ENCODE data around the gene GPR173.

GPR173 gene

DNA sequence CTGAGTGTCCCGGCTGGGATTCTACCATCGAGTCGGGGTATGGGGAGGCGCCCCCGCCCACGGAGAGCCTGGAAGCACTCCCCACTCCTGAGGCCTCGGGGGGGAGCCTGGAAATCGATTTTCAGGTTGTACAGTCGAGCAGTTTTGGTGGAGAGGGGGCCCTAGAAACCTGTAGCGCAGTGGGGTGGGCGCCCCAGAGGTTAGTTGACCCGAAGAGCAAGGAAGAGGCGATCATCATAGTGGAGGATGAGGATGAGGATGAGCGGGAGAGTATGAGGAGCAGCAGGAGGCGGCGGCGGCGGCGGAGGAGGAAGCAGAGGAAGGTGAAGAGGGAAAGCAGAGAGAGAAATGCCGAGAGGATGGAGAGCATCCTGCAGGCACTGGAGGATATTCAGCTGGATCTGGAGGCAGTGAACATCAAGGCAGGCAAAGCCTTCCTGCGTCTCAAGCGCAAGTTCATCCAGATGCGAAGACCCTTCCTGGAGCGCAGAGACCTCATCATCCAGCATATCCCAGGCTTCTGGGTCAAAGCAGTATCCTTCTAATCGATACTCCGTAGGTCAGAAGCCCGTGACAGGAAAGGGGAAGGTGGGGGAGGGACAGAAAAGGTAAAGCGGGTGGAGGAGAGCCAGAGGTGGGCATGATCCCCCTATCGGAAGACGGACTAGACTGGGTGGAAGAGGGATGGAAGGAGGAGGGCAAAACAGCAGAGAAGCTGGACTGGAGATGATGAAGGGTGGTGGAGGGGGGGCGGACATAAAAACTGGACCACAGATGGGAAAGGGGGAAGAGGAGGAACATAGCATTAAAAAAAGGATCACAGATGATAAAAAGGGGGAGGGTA, 34.4 kb downstream of the GPR173 start:
- Histone ChIP-seq H3K36me3 (ENCODE audit: control insufficient read depth in 2 of 2, insufficient read depth in 1 of 2, low read length in 2 of 2) (peaks cover 15 to 45% of the 10 kb centered on the region in 2 experiments), H3K4me3 (ENCODE audit: low read depth, low read length) (peak overlapping the region; percentile 69), H3K27ac (ENCODE audit: extremely low read depth, low read depth, low read length) (peak overlapping the region; percentile 70), H3K4me1 (ENCODE audit: control insufficient read depth, insufficient read depth, low read length) (peaks cover 3% of the 10 kb centered on the region; the same call in 1 of the 2 replicates), H3K9me3 (ENCODE audit: control insufficient read depth, insufficient read depth, low read depth, low read length) (no peaks in the 10 kb centered on the region)
- POLR2A ChIA-PET = interaction anchor here (0.5 to 1.7 kb wide), 14 partner anchors 10 to 198 kb away, joined by 3 to 44 read pairs (median 4); partner anchors contain the start of genes IQSEC2, KANTR and KDM5C
- CTCF ChIA-PET = interaction anchor here (0.8 to 0.9 kb wide), 2 partner anchors 10 to 11 kb away, joined by 3 to 5 read pairs; no protein-coding TSS in a partner anchor
- peak; percentile 74 for TF ChIP-seq PRDM10 (tag by site-specific recombination; IDR thresholded peaks at IDR 0.05)
- TF ChIP-seq, protein P1, sequence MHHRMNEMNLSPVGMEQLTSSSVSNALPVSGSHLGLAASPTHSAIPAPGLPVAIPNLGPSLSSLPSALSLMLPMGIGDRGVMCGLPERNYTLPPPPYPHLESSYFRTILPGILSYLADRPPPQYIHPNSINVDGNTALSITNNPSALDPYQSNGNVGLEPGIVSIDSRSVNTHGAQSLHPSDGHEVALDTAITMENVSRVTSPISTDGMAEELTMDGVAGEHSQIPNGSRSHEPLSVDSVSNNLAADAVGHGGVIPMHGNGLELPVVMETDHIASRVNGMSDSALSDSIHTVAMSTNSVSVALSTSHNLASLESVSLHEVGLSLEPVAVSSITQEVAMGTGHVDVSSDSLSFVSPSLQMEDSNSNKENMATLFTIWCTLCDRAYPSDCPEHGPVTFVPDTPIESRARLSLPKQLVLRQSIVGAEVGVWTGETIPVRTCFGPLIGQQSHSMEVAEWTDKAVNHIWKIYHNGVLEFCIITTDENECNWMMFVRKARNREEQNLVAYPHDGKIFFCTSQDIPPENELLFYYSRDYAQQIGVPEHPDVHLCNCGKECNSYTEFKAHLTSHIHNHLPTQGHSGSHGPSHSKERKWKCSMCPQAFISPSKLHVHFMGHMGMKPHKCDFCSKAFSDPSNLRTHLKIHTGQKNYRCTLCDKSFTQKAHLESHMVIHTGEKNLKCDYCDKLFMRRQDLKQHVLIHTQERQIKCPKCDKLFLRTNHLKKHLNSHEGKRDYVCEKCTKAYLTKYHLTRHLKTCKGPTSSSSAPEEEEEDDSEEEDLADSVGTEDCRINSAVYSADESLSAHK (tag by site-specific recombination; IDR thresholded peaks at IDR 0.05) = peak; percentile 73
- TF ChIP-seq, protein P2, sequence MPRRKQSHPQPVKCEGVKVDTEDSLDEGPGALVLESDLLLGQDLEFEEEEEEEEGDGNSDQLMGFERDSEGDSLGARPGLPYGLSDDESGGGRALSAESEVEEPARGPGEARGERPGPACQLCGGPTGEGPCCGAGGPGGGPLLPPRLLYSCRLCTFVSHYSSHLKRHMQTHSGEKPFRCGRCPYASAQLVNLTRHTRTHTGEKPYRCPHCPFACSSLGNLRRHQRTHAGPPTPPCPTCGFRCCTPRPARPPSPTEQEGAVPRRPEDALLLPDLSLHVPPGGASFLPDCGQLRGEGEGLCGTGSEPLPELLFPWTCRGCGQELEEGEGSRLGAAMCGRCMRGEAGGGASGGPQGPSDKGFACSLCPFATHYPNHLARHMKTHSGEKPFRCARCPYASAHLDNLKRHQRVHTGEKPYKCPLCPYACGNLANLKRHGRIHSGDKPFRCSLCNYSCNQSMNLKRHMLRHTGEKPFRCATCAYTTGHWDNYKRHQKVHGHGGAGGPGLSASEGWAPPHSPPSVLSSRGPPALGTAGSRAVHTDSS (tag by site-specific recombination; IDR thresholded peaks at IDR 0.05) = peak; percentile 80
- 0 out of 2 replicates have a peak, but pooled peaks have one; percentile 32 for TF ChIP-seq SALL2 (tag by site-specific recombination; IDR thresholded peaks at IDR 0.05; ENCODE audit: borderline replicate concordance)
- peak; percentile 51; the same call in 1 of the 2 replicates for TF ChIP-seq ZFHX2 (tag by site-specific recombination; conservative IDR thresholded peaks at IDR 0.05)
- TF ChIP-seq, protein P3, sequence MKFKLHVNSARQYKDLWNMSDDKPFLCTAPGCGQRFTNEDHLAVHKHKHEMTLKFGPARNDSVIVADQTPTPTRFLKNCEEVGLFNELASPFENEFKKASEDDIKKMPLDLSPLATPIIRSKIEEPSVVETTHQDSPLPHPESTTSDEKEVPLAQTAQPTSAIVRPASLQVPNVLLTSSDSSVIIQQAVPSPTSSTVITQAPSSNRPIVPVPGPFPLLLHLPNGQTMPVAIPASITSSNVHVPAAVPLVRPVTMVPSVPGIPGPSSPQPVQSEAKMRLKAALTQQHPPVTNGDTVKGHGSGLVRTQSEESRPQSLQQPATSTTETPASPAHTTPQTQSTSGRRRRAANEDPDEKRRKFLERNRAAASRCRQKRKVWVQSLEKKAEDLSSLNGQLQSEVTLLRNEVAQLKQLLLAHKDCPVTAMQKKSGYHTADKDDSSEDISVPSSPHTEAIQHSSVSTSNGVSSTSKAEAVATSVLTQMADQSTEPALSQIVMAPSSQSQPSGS (tag by site-specific recombination; IDR thresholded peaks at IDR 0.05; ENCODE audit: low read depth) = no peak
- TF ChIP-seq ZNF366 (tag by site-specific recombination; conservative IDR thresholded peaks at IDR 0.05) = peak; percentile 61; the same call in 1 of the 2 replicates
- TF ChIP-seq RBAK (tag by site-specific recombination; IDR thresholded peaks at IDR 0.05) = peak; percentile 19; the same call in 1 of the 2 replicates
- 0 out of 2 replicates have a peak, but pooled peaks have one; percentile 3 for TF ChIP-seq ZFP3 (tag by site-specific recombination; IDR thresholded peaks at IDR 0.05; ENCODE audit: low read depth)
- no peak for TF ChIP-seq ZNF600 (tag by site-specific recombination; IDR thresholded peaks at IDR 0.05)
- no peak for TF ChIP-seq ZNF768 (tag by site-specific recombination; IDR thresholded peaks at IDR 0.05)
- 0 out of 2 replicates have a peak, but pooled peaks have one; percentile 18 for TF ChIP-seq SP3 (tag by site-specific recombination; IDR thresholded peaks at IDR 0.05)
- TF ChIP-seq ZBTB17 (tag by site-specific recombination; IDR thresholded peaks at IDR 0.05) = peak; percentile 43; the same call in 1 of the 2 replicates
- TF ChIP-seq SP2 (tag by site-specific recombination; IDR thresholded peaks at IDR 0.05) = peak; percentile 67
- TF ChIP-seq PRDM1 (tag by site-specific recombination; IDR thresholded peaks at IDR 0.05) = peak; percentile 81
- TF ChIP-seq, protein P4, sequence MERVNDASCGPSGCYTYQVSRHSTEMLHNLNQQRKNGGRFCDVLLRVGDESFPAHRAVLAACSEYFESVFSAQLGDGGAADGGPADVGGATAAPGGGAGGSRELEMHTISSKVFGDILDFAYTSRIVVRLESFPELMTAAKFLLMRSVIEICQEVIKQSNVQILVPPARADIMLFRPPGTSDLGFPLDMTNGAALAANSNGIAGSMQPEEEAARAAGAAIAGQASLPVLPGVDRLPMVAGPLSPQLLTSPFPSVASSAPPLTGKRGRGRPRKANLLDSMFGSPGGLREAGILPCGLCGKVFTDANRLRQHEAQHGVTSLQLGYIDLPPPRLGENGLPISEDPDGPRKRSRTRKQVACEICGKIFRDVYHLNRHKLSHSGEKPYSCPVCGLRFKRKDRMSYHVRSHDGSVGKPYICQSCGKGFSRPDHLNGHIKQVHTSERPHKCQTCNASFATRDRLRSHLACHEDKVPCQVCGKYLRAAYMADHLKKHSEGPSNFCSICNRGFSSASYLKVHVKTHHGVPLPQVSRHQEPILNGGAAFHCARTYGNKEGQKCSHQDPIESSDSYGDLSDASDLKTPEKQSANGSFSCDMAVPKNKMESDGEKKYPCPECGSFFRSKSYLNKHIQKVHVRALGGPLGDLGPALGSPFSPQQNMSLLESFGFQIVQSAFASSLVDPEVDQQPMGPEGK (tag by site-specific recombination; IDR thresholded peaks at IDR 0.05) = peak; percentile 25; the same call in 1 of the 2 replicates
- no peak for TF ChIP-seq ZNF596 (tag by site-specific recombination; IDR thresholded peaks at IDR 0.05)
- TF ChIP-seq ZNF426 (tag by site-specific recombination; IDR thresholded peaks at IDR 0.05) = no peak
- no peak for TF ChIP-seq ZNF398 (tag by site-specific recombination; IDR thresholded peaks at IDR 0.05)
